ENCODE data around the gene GRHL1.
A peak's percentile ranks its signal among the peaks of the same experiment; 100 is the strongest.

The GRHL1 gene

DNA sequence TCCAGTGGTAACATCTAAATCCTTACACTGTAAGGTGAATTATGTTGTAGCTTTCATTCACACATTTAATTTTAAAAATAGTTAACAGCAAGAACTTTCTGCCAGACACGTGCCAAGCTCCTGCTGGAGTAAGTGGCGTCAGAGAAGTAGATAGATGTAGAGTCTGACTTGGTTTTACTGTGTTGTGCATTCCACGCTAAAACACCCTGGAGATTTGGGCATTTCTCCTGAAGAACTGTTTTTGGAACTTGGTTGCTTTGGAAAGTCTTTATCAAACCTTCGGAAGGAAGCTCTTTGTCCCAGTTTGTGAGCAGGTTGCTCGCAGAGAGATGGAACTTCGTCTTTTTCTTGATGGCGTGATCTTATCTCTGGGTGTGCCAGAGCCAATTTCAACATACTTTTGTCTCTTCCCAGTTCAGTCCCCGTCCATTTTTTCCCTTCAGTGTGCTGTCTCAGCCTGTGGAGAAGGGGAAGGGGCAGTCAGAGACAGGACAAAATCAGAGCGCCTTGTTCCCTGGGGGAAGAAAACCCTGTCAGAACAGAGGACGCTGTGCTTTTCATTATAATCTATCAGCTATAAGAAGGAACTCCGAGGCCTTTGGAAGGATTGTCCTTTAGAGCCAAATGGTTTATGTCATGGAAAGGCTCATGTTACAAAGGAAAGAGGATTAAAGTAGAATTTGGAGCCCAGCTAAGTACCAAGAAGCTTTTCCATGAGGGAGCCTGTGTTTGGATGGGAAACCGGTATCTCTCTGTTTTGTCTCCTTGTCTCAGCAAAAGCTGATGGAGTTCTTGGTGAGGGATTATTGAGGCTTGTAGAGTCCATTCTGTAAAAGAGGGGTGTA is 18.9 kb downstream of the GRHL1 start:
- peak; percentile 30 for DNase-seq (ENCODE audit: low read depth)
- H3K4me3 ChIP-seq (ENCODE audit: control insufficient read depth, low read depth, low read length): no peak overlapping the region
- no peak for TF ChIP-seq CTCF (conservative IDR thresholded peaks at IDR 0.05; ENCODE audit: control insufficient read depth, insufficient read depth, low read depth, low read length)

GRCh38 chr2:9971105-9971818 is 19.8 kb downstream of the GRHL1 start:
- DNase-seq (ENCODE audit: low read depth): peak; percentile 67
- H3K4me3 ChIP-seq (ENCODE audit: control insufficient read depth, low read depth, low read length): no peak overlapping the region
- no peak for TF ChIP-seq CTCF (conservative IDR thresholded peaks at IDR 0.05; ENCODE audit: control insufficient read depth, insufficient read depth, low read depth, low read length)

DNA sequence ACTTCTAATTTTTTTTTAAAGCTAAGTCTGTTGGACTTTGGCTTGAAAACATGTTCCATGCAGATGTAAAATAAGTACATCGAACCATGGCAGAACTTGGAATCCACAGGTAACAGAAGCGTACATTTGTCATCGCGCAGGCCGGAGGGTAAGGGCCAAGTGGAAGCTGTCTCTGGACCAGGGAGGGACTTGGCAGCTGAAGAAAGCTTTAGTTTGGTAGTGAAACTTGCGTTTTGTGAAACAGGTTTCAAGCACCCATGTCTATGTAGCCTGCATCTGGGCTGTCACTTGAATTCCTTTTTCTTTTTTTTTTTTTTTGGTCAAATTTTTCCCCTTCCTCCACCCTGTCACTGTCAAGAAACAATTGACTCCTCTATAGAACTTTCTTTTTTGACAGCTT is 20.4 kb downstream of the GRHL1 start:
- TF ChIP-seq CTCF (conservative IDR thresholded peaks at IDR 0.05; ENCODE audit: control insufficient read depth, insufficient read depth, low read depth, low read length): no peak
- H3K4me3 ChIP-seq (ENCODE audit: control insufficient read depth, low read depth, low read length): no peak overlapping the region

DNA sequence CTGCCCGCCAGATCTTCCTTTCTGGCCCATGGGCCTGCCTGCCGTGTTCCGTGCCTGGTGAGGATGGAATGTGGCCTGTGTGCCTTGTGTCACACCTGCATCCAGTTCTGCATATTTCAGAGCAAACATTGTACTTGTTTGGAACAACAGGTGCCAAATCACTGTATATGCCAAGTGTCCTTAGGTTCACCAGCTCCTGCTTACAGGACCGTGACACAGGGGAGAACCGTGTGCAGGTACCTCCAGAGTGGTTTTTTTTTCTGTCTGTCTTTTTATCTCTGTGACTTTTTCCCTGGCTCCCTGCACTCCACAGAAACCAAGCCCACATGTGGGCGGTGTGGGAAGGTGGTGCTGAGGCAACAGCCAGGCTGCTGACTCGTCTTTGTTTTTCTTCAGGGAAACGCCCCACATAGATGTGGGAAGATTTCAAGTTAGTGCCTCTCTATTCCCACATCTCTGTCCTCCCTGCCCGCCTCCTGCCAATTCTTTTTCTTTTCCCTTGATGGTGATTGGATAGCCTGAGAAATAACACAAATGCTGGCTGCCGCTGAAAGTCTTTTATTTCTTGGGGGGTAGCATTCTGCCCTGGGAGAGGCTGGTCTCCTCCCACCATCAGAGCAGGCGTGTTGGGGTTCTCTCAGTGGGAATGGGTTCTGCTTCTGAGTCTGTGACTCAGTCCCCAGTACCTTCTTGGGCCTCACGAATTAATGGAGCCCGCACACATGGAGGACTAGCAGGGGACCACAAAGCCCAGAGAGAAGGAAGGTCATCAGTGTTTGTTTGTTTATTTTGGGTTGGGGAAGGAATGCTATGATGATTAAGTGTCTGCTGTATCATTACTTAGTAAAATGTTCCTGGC is 21.4 kb downstream of the GRHL1 start:
- no peak overlapping the region for H3K4me3 ChIP-seq (ENCODE audit: control insufficient read depth, low read depth, low read length)
- DNase-seq (ENCODE audit: low read depth): peak; percentile 91
- TF ChIP-seq CTCF (conservative IDR thresholded peaks at IDR 0.05; ENCODE audit: control insufficient read depth, insufficient read depth, low read depth, low read length): no peak

More for the DNA sequence above, 20.4 kb downstream of the GRHL1 start:
- DNase-seq (ENCODE audit: low read depth): no peak

DNA sequence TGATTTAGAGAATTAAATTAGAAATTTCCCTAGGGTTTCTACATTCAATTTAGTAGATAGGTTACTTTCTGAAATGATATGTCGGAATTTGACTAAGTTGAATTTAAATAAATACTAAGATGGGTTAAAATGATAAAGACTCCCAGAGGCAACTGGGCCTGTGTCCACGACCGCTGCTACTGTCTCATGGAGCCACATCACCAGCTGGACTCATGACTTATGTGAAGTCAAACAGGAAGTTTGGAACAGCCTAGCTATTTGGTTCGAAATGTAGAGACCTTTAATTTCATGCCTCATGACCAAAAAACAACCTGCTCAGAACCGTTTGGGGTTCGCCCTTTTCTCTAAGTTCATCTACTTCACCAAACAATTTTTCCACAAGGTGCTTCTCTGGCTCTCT is 22.2 kb downstream of the GRHL1 start:
- TF ChIP-seq CTCF (conservative IDR thresholded peaks at IDR 0.05; ENCODE audit: control insufficient read depth, insufficient read depth, low read depth, low read length): no peak
- no peak overlapping the region for H3K4me3 ChIP-seq (ENCODE audit: control insufficient read depth, low read depth, low read length)
- no peak for DNase-seq (ENCODE audit: low read depth)

GRCh38 chr2:9974343-9974742 is 22.9 kb downstream of the GRHL1 start:
- H3K4me3 ChIP-seq (ENCODE audit: control insufficient read depth, low read depth, low read length): no peak overlapping the region
- no peak for TF ChIP-seq CTCF (conservative IDR thresholded peaks at IDR 0.05; ENCODE audit: control insufficient read depth, insufficient read depth, low read depth, low read length)
- DNase-seq (ENCODE audit: low read depth): no peak

Data from fibroblast of mammary gland (primary cell).